Liver (tissue), 2 donors: ENCODE results near the gene TLE1.

Source experiments
- CTCF ChIP-seq: fragments of 150-350 bp; IDR thresholded peaks from 2 replicates; pipeline ENCODE4 v1.5.1; 2017; ENCODE audit warnings: improper control_type of control experiment, low read depth, low read length; ENCODE audit not compliant: missing input control
- MAX ChIP-seq: IDR thresholded peaks from 2 replicates; pipeline ENCODE4 v1.6.1; 2016; ENCODE audit warnings: antibody characterized with exemption
- donor health status: healthy.

GRCh38 chr9:81538890-81539289, 150.5 kb downstream of the TLE1 start:
- TF ChIP-seq CTCF (no peak), MAX (no peak)
